Lung (tissue), 12 donors: ENCODE data around the gene ZFP90. TPM values are rescaled to one million over a fixed set of nuclear protein-coding genes. Genes with fewer than 3 reads are reported as not detected.

Experiments
- ATAC-seq: fragments of 200-7000 bp; cut with Tn5 transposase; one replicate; pipeline ENCODE4 v1.9.1; 2020; ENCODE audit warnings: moderate number of reproducible peaks; ENCODE audit not compliant: insufficient read depth, low FRiP score
- DNase-seq, 3 donors: peaks; one replicate each; pipeline ENCODE4 v3.0.0-alpha.2; 2013 to 2017
- H3K27ac ChIP-seq, 2 donors: one replicate each; pipeline ENCODE4 v1.5.1; 2013; ENCODE audit warnings: mild to moderate bottlenecking in 2 of 2, moderate library complexity in 2 of 2, control low read depth in 1 of 2, inconsistent platforms in 1 of 2, low read depth in 1 of 2, low read length in 1 of 2
- H3K27me3 ChIP-seq, 3 donors: one replicate each; pipeline ENCODE4 v1.5.1; 2013; ENCODE audit warnings: low read length in 2 of 3; ENCODE audit not compliant: control insufficient read depth in 3 of 3, insufficient read depth in 3 of 3
- H3K36me3 ChIP-seq, 4 donors: one replicate each; pipeline ENCODE4 v1.5.1; 2013; ENCODE audit warnings: low read length in 4 of 4, mild to moderate bottlenecking in 1 of 4, moderate library complexity in 1 of 4; ENCODE audit not compliant: control insufficient read depth in 4 of 4, insufficient read depth in 4 of 4
- H3K4me1 ChIP-seq, 5 donors: one replicate each; pipeline ENCODE4 v1.5.1; 2013; ENCODE audit warnings: low read length in 5 of 5, mild to moderate bottlenecking in 2 of 5, moderate library complexity in 1 of 5; ENCODE audit not compliant: control insufficient read depth in 5 of 5, insufficient read depth in 5 of 5
- H3K4me3 ChIP-seq: one replicate; pipeline ENCODE4 v1.5.1; 2013; ENCODE audit warnings: mild to moderate bottlenecking, control low read depth, moderate library complexity
- H3K9ac ChIP-seq, 2 donors: one replicate each; pipeline ENCODE4 v1.5.1; 2013; ENCODE audit warnings: low read length in 2 of 2, control low read depth in 1 of 2; ENCODE audit not compliant: insufficient read depth in 1 of 2
- H3K9me3 ChIP-seq, 4 donors: one replicate each; pipeline ENCODE4 v1.5.1; 2013; ENCODE audit warnings: low read length in 3 of 4, mild to moderate bottlenecking in 1 of 4, moderate library complexity in 1 of 4; ENCODE audit not compliant: control insufficient read depth in 4 of 4, insufficient read depth in 3 of 4
- CTCF ChIP-seq: IDR thresholded peaks from 2 replicates; pipeline ENCODE4 v1.5.1; 2012; ENCODE audit warnings: mild to moderate bottlenecking; ENCODE audit errors: control extremely low read depth, extremely low read depth
- WGBS, 2 donors: extraction: QIAGEN DNeasy Blood & Tissue Kit; methylation state at CpG; one replicate each; pipeline ENCODE4 v1.1.7; 2013; 5-methylcytosine and 5-hydroxymethylcytosine counted together
- polyA plus RNA-seq, 2 donors: library from polyadenylated mRNA; stranded (reverse); fragments of 200-250 nt; gene quantifications; one replicate each; pipeline ENCODE4 v1.2.1, GENCODE V29; 2013
- total RNA-seq, 2 donors: library from RNA; depleted of rRNA in 1 of 2; stranded (reverse); fragments of >200 nt in 1 of 2; gene quantifications; one replicate each; pipeline ENCODE4 v1.2.1, GENCODE V29; 2014 to 2021
- donor health status: control.
- donor health status: control.
- donor health status: Bipolar disorder and iron deficiency.
- donor health status: healthy.
- donor health status: DM: yes; HTN: yes; CAD: no.

ZFP90 gene
- total and polyA plus RNA-seq, 4 donors, result 5.9 to 39.6 (median 12.6) TPM

- no peak overlapping the region for H3K4me3 ChIP-seq
- H3K27me3 ChIP-seq, result no peaks in the 10 kb centered on the region
- no peaks in the 10 kb centered on the region for H3K9me3 ChIP-seq
- no peak for TF ChIP-seq CTCF
- H3K36me3 ChIP-seq, result no peaks in the 10 kb centered on the region
- WGBS, 2 donors, result 97 to 98% methylated on average over 5 of the region's 5 CpGs
- H3K4me1 ChIP-seq, result peaks cover 0 to 10% (median 0%) of the 10 kb centered on the region in 5 donors
- no peak overlapping the region for H3K9ac ChIP-seq
- no peak overlapping the region for H3K27ac ChIP-seq
- ATAC-seq, result no peak
- no peak for DNase-seq
Measured at GRCh38 chr16:68533937-68534336, 5.2 kb upstream of the ZFP90 start.

- ATAC-seq (no peak), DNase-seq (no peak)
- no peak overlapping the region for H3K27ac ChIP-seq
- H3K9ac ChIP-seq, result no peak overlapping the region
- TF ChIP-seq CTCF, result no peak
- WGBS, 2 donors, result 78 to 85% methylated on average over 1 of the region's 1 CpG
- H3K36me3 ChIP-seq, result no peaks in the 10 kb centered on the region
- no peaks in the 10 kb centered on the region for H3K27me3 ChIP-seq
- H3K9me3 ChIP-seq, result no peaks in the 10 kb centered on the region
- H3K4me1 ChIP-seq, result peaks cover 0 to 12% (median 0%) of the 10 kb centered on the region in 5 donors
- H3K4me3 ChIP-seq, result no peak overlapping the region
Measured at GRCh38 chr16:68535331-68535730, 3.8 kb upstream of the ZFP90 start.

GRCh38 chr16:68539711-68540239 lies 684 bp downstream of the ZFP90 start:
- Histone ChIP-seq H3K9ac (peak overlapping the region in 1 of 2 donors; percentile 50), H3K27ac (no peak overlapping the region), H3K4me3 (peak overlapping the region; percentile 85), H3K9me3 (peaks cover 0 to 4% (median 1%) of the 10 kb centered on the region in 4 donors), H3K4me1 (peaks cover 0 to 8% (median 0%) of the 10 kb centered on the region in 5 donors), H3K36me3 (peaks cover 0 to 24% (median 13%) of the 10 kb centered on the region in 4 donors), H3K27me3 (no peaks in the 10 kb centered on the region)
- peak; percentile 38 to 72 (median 63) for DNase-seq
- TF ChIP-seq CTCF, result no peak
- 1 to 2% methylated on average over 18 to 19 of the region's 19 CpGs for WGBS, 2 donors
- ATAC-seq, result peak; percentile 24

GRCh38 chr16:68548947-68549346 lies 9.9 kb downstream of the ZFP90 start:
- Histone ChIP-seq H3K27me3 (no peaks in the 10 kb centered on the region), H3K9me3 (peaks cover 4 to 33% (median 23%) of the 10 kb centered on the region in 4 donors), H3K9ac (no peak overlapping the region), H3K4me3 (no peak overlapping the region), H3K27ac (no peak overlapping the region), H3K4me1 (no peaks in the 10 kb centered on the region), H3K36me3 (peaks cover 14 to 71% (median 39%) of the 10 kb centered on the region in 4 donors)
- DNase-seq, result no peak
- no peak for TF ChIP-seq CTCF
- WGBS, 2 donors, result 79 to 83% methylated on average over 4 of the region's 4 CpGs
- ATAC-seq, result no peak
